Fibroblast of the aortic adventitia (primary cell): ENCODE data around the gene APCDD1L. TPM values are rescaled to one million over a fixed set of nuclear protein-coding genes. Genes with fewer than 3 reads are reported as not detected.
A peak's percentile ranks its signal among the peaks of the same experiment; 100 is the strongest.

Source experiments
- DNase-seq: peaks from one replicate; pipeline ENCODE4 v3.0.0-alpha.2; 2010; ENCODE audit warnings: low read depth
- H3K4me3 ChIP-seq: 2 replicates; pipeline ENCODE4 v1.5.1; 2011; ENCODE audit warnings: low read depth, mild to moderate bottlenecking, control low read depth, low read length, moderate library complexity
- total RNA-seq: library from RNA; depleted of rRNA; stranded (reverse); fragments of >200 nt; gene quantifications from 2 replicates; pipeline ENCODE4 v1.2.3, GENCODE V29; 2012; ENCODE audit warnings: low replicate concordance
- TF ChIP-seq, protein P1 (sequence below): IDR thresholded peaks from 2 replicates; pipeline ENCODE4 v1.5.1; 2011; ENCODE audit warnings: mild to moderate bottlenecking, low read length, control low read depth, inconsistent platforms; ENCODE audit not compliant: insufficient read depth

The APCDD1L gene
- total RNA-seq, 1 donor, result 20.8 TPM

DNA sequence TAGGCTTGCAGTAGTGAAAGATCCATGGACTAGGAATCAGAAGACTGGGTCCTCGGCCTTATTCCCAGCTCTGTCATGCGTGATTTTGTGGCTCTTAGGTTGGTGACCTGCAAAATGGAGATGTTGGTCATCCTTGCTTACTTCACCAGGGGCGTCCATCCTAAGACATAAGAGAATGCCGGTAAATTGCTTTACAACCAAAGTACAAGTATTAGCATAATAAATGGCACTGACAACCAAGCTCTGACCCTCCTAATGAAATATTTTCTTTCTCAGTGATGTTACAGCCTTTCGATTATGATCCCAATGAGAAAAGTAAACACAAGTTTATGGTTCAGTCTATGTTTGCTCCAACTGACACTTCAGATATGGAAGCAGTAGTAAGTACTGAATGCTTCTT lies 80.9 kb downstream of the APCDD1L start:
- TF ChIP-seq, protein P1, sequence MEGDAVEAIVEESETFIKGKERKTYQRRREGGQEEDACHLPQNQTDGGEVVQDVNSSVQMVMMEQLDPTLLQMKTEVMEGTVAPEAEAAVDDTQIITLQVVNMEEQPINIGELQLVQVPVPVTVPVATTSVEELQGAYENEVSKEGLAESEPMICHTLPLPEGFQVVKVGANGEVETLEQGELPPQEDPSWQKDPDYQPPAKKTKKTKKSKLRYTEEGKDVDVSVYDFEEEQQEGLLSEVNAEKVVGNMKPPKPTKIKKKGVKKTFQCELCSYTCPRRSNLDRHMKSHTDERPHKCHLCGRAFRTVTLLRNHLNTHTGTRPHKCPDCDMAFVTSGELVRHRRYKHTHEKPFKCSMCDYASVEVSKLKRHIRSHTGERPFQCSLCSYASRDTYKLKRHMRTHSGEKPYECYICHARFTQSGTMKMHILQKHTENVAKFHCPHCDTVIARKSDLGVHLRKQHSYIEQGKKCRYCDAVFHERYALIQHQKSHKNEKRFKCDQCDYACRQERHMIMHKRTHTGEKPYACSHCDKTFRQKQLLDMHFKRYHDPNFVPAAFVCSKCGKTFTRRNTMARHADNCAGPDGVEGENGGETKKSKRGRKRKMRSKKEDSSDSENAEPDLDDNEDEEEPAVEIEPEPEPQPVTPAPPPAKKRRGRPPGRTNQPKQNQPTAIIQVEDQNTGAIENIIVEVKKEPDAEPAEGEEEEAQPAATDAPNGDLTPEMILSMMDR, result no peak

DNA sequence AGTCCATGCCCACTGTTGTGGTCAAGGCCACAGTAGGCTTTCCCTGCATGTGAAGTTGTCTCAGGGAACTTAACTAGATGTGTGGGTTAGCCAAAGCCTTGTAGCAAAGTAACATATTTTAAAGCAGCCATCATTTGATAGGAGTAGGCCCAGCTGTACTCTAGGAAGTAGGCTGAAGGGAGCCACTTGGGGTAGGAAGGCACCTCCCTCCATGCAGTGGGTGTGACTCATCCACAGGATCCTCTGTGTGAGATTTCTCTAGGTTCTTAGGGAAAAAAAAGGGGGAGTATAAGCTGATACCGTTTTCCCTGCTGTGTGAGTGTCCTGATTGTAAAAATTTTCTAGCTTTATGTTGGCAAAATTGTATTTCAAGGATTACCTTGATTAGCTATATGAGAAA lies 81.4 kb downstream of the APCDD1L start:
- H3K4me3 ChIP-seq, result no peak overlapping the region
- TF ChIP-seq, protein P1, result no peak
- DNase-seq, result peak; percentile 74

More for the DNA sequence above, 80.9 kb downstream of the APCDD1L start:
- no peak overlapping the region for H3K4me3 ChIP-seq
- DNase-seq, result no peak

DNA sequence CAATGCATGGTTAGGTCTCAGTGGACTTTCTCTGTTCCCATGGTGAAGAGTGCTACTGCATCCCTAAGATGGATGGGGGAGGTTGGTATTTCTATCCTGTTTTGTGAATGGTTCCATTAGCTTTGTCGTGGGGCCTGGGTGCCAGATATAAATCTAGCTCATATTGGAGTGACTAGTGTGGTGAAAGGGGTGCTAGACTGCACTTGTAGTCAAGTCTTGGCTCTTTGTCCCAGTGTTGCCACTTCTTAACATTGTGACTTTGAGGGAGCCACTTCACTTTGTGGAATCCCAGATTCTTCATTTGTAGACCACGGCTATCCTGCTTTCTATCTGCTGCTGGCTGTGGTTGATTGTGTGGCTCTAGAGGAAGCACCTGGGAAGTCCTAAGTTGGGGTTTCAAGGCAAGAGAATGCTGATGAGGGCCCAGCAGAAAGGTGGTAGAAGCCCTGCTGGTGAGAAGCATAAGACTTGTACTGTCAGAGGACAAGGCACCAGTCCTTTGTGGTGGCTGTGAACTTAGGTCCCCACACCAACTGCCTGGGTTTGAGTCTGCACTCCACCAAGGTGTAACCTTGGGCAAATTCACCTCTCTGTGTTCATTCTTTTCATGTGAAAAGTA lies 82.1 kb downstream of the APCDD1L start:
- TF ChIP-seq, protein P1, result no peak

DNA sequence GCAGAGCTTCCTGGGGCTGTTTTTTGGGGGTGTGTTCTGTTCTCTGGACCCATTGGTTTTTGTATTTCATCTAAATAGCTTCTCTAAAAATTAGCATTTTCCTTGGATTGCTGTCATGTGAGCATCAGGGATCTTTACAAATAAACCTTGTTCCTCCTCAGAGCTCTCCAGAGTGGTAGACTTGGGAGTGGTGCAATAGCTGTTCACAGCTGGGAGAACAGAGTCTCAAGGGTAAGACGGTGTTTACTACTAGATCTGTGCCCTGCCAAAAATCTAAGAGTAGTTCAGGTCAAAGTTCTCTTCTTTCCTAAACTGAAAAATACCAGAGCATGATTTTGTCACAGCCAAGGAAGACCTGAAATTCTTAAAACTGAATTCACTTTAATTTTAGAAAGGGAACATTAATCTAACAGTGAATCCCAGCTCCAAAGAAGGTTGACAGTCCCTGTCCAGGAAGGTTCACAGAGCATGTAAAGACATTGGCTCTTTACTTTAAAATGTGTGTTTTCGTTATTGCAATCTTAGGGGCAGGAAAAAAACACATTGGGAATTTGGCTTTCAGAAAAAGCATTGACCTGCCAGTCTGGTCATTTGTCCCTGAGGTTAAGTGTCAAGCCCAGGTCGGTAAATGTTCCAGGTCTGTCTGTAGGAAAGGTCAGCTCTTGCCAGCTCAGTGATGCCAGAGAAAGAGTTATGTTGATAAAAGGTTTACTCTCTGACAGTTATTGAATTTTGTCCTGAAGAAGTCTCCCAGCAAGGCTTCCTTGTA lies 82.8 kb downstream of the APCDD1L start:
- peak; percentile 47 for DNase-seq

More for the DNA sequence above, 82.1 kb downstream of the APCDD1L start:
- DNase-seq, result no peak
- no peak overlapping the region for H3K4me3 ChIP-seq

DNA sequence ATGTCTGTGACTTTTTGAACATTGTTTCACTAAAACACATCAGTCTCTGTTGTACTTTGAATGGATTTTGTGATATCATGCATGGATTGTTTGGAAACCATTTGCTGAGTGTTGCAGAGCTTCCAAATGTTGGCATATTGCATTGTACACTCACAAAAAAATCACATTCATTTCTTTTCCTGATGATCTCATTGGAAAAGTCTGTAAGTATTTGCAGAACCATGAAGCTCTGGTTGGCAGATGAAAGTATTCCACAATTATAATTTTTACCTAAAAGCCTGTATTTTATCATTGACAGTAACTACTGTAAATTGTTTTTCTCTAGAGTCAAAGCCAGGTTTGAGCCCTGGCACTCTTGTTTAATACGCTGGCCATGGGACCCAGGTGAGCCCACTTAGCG lies 84.1 kb downstream of the APCDD1L start:
- H3K4me3 ChIP-seq, result no peak overlapping the region
- TF ChIP-seq, protein P1, result no peak
- peak; percentile 46 for DNase-seq

More for the DNA sequence above, 82.8 kb downstream of the APCDD1L start:
- TF ChIP-seq, protein P1, result no peak
- H3K4me3 ChIP-seq, result no peak overlapping the region

DNA sequence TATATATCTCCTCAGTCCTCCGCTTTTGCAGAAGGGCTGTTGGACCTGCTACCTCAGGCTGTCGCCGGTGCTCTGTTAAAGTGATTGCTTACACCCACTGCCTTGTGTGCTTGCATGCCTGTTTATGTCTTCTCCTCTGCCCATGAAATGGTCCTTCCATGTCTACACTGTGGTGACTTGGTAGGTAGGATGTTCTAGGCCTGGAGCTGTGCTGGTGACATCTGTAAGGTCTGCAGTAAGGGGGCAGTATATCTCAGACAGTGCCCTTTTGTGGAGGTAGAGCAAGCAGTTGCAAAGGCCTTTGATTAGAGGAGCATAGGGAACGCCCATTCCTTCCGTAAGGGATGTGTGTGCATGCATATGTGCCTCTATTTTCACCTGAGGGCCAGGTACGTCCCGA lies 85.9 kb downstream of the APCDD1L start:
- TF ChIP-seq, protein P1, result no peak
- H3K4me3 ChIP-seq, result no peak overlapping the region
- no peak for DNase-seq
